HepG2 (cell line): ENCODE results near the gene PLEKHN1. TPM values are rescaled to one million over a fixed set of nuclear protein-coding genes. Genes with fewer than 3 reads are reported as not detected.

Source experiments
- CHCHD3 ChIP-seq: sonication (generic); formaldehyde crosslinking; IDR thresholded peaks from 2 replicates; pipeline ENCODE4 v1.8.0; 2022; ENCODE audit warnings: mild to moderate bottlenecking, missing genetic modification reagents, moderate library complexity
- FOXA3 ChIP-seq: IDR thresholded peaks from 2 replicates; pipeline ENCODE4 v1.6.1; 2016; ENCODE audit warnings: missing genetic modification reagents, missing compliant biosample characterization
- MED1 ChIP-seq: sonication (generic); formaldehyde crosslinking; IDR thresholded peaks from 2 replicates; pipeline ENCODE4 v1.4.0; 2020; ENCODE audit warnings: missing genetic modification reagents
- YEATS4 ChIP-seq: sonication (generic); formaldehyde crosslinking; IDR thresholded peaks from 2 replicates; pipeline ENCODE4 v1.4.0; 2020; ENCODE audit warnings: missing genetic modification reagents, borderline replicate concordance
- ZBTB38 ChIP-seq: sonication (generic); formaldehyde crosslinking; IDR thresholded peaks from 2 replicates; pipeline ENCODE4 v1.5.1; 2020; ENCODE audit warnings: mild to moderate bottlenecking, missing genetic modification reagents
- ZFY ChIP-seq: sonication (generic); formaldehyde crosslinking; IDR thresholded peaks from 2 replicates; pipeline ENCODE4 v1.4.0; 2020; ENCODE audit warnings: missing genetic modification reagents
- ZNF124 ChIP-seq: sonication (generic); formaldehyde crosslinking; IDR thresholded peaks from 2 replicates; pipeline ENCODE4 v1.4.0; 2020; ENCODE audit warnings: missing genetic modification reagents
- ZNF30 ChIP-seq: sonication (generic); formaldehyde crosslinking; IDR thresholded peaks from 2 replicates; pipeline ENCODE4 v1.5.0; 2020; ENCODE audit warnings: mild to moderate bottlenecking, missing genetic modification reagents
- ZNF431 ChIP-seq: sonication (generic); formaldehyde crosslinking; IDR thresholded peaks from 2 replicates; pipeline ENCODE4 v1.9.0; 2022; ENCODE audit warnings: missing genetic modification reagents, low read depth, mild to moderate bottlenecking, borderline replicate concordance
- ZNF547 ChIP-seq: sonication (generic); formaldehyde crosslinking; IDR thresholded peaks from 2 replicates; pipeline ENCODE4 v1.5.1; 2020; ENCODE audit warnings: mild to moderate bottlenecking, missing genetic modification reagents
- polyA plus RNA-seq, 8 experiments: library from polyadenylated mRNA; depleted of rRNA in 3 of 8; stranded (reverse) in 7 of 8; unstranded in 1 of 8; fragments of >200 nt; fragmentation: Illumina TruSeq in 4 of 8; extraction: Trizol in 4 of 8; gene quantifications; 2 replicates each; pipeline versions ENCODE4 v1.2.1 to v1.2.3, GENCODE V29; 2011 to 2016; ENCODE audit warnings: low read depth in 4 of 8, missing spikeins in 1 of 8, mixed read lengths in 1 of 8; ENCODE audit not compliant: insufficient read depth in 1 of 8
- total RNA-seq, 5 experiments: library from RNA; depleted of rRNA; stranded (reverse); fragments of >200 nt; fragmentation: Illumina TruSeq; extraction: Trizol; gene quantifications; 2 replicates each; pipeline ENCODE4 v1.2.3, GENCODE V29; 2016; ENCODE audit warnings: low read depth in 1 of 5
- TF ChIP-seq, protein P1 (sequence below): sonication (generic); formaldehyde crosslinking; IDR thresholded peaks from 2 replicates; pipeline ENCODE4 v1.8.0; 2022; ENCODE audit warnings: low read depth, missing genetic modification reagents
- TF ChIP-seq, protein P2 (sequence below): sonication (generic); formaldehyde crosslinking; conservative IDR thresholded peaks from 2 replicates; pipeline ENCODE4 v1.4.0; 2020; ENCODE audit warnings: mild to moderate bottlenecking, missing genetic modification reagents, moderate library complexity

PLEKHN1 gene
- total and polyA plus RNA-seq, 2 of the 13 experiments (the other 11 are each of a cell fraction or from before 2014, with no cell fraction given) = 0.42 to 0.58 TPM

DNA sequence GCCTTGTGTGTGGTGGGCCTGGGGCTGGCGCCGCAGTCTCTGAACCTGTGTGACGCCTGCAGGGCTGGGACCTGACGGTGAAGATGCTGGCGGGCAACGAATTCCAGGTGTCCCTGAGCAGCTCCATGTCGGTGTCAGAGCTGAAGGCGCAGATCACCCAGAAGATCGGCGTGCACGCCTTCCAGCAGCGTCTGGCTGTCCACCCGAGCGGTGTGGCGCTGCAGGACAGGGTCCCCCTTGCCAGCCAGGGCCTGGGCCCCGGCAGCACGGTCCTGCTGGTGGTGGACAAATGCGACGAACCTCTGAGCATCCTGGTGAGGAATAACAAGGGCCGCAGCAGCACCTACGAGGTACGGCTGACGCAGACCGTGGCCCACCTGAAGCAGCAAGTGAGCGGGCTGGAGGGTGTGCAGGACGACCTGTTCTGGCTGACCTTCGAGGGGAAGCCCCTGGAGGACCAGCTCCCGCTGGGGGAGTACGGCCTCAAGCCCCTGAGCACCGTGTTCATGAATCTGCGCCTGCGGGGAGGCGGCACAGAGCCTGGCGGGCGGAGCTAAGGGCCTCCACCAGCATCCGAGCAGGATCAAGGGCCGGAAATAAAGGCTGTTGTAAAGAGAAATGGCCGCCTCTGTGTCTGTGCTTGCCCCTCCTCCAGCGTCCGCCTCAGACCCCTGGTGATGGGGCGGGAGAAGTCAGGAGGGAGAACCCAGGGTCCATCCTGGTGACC lies 47.8 kb downstream of the PLEKHN1 start (continued):
- peak; percentile 53; the same call in 1 of the 2 replicates for TF ChIP-seq ZFY (CRISPR knock-in tag)
- TF ChIP-seq ZNF30 (CRISPR knock-in tag) = no peak
- no peak for TF ChIP-seq FOXA3
- 0 out of 2 replicates have a peak, but pooled peaks have one; percentile 5 for TF ChIP-seq CHCHD3 (CRISPR knock-in tag)
- peak; percentile 63; the same call in 1 of the 2 replicates for TF ChIP-seq ZBTB38 (CRISPR knock-in tag)
- TF ChIP-seq YEATS4 = no peak
- TF ChIP-seq ZNF431 (CRISPR knock-in tag) = peak; percentile 46; the same call in 1 of the 2 replicates
- no peak for TF ChIP-seq ZNF124 (CRISPR knock-in tag)
- 0 out of 2 replicates have a peak, but pooled peaks have one; percentile 9 for TF ChIP-seq MED1 (CRISPR knock-in tag)
- TF ChIP-seq ZNF547 (CRISPR knock-in tag) = 0 out of 2 replicates have a peak, but pooled peaks have one; percentile 19
- TF ChIP-seq, protein P1, sequence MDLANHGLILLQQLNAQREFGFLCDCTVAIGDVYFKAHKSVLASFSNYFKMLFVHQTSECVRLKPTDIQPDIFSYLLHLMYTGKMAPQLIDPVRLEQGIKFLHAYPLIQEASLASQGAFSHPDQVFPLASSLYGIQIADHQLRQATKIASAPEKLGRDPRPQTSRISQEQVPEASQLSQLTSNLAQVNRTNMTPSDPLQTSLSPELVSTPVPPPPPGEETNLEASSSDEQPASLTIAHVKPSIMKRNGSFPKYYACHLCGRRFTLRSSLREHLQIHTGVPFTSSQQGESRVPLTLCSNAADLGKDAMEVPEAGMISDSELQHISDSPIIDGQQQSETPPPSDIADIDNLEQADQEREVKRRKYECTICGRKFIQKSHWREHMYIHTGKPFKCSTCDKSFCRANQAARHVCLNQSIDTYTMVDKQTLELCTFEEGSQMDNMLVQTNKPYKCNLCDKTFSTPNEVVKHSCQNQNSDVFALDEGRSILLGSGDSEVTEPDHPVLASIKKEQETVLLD (CRISPR knock-in tag) = 0 out of 2 replicates have a peak, but pooled peaks have one; percentile 22
- TF ChIP-seq, protein P2, sequence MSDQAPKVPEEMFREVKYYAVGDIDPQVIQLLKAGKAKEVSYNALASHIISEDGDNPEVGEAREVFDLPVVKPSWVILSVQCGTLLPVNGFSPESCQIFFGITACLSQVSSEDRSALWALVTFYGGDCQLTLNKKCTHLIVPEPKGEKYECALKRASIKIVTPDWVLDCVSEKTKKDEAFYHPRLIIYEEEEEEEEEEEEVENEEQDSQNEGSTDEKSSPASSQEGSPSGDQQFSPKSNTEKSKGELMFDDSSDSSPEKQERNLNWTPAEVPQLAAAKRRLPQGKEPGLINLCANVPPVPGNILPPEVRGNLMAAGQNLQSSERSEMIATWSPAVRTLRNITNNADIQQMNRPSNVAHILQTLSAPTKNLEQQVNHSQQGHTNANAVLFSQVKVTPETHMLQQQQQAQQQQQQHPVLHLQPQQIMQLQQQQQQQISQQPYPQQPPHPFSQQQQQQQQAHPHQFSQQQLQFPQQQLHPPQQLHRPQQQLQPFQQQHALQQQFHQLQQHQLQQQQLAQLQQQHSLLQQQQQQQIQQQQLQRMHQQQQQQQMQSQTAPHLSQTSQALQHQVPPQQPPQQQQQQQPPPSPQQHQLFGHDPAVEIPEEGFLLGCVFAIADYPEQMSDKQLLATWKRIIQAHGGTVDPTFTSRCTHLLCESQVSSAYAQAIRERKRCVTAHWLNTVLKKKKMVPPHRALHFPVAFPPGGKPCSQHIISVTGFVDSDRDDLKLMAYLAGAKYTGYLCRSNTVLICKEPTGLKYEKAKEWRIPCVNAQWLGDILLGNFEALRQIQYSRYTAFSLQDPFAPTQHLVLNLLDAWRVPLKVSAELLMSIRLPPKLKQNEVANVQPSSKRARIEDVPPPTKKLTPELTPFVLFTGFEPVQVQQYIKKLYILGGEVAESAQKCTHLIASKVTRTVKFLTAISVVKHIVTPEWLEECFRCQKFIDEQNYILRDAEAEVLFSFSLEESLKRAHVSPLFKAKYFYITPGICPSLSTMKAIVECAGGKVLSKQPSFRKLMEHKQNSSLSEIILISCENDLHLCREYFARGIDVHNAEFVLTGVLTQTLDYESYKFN (CRISPR knock-in tag) = no peak
